Measurements from ENCODE around the gene GPS2.

- TF ChIP-seq CTCF (conservative IDR thresholded peaks at IDR 0.05; ENCODE audit: low read depth in 2 of 2) = peak; percentile 12 to 21; a peak in 2 of 4 replicates
- no peak for TF ChIP-seq EZH2phosphoT487 (IDR thresholded peaks at IDR 0.05; ENCODE audit: unreplicated experiment)
- TF ChIP-seq REST (IDR thresholded peaks at IDR 0.05; ENCODE audit: unreplicated experiment) = no peak
- no peak for TF ChIP-seq EZH2 (IDR thresholded peaks at IDR 0.05; ENCODE audit: low read depth, unreplicated experiment)
- no peak for TF ChIP-seq ETS1 (IDR thresholded peaks at IDR 0.05)
- no peak for TF ChIP-seq POLR2AphosphoS5 (IDR thresholded peaks at IDR 0.05; ENCODE audit: low read depth)
- TF ChIP-seq JUNB (IDR thresholded peaks at IDR 0.05; ENCODE audit: unreplicated experiment) = no peak
- no peak for TF ChIP-seq ZNF462 (CRISPR knock-in tag; IDR thresholded peaks at IDR 0.05)
- TF ChIP-seq ZNF114 (CRISPR knock-in tag; IDR thresholded peaks at IDR 0.05) = no peak
- no peak for TF ChIP-seq STAT1 (IDR thresholded peaks at IDR 0.05; ENCODE audit: unreplicated experiment)
- no peak for TF ChIP-seq ZNF331 (CRISPR knock-in tag; IDR thresholded peaks at IDR 0.05; ENCODE audit: low read depth)
- TF ChIP-seq CREB1 (CRISPR knock-in tag; IDR thresholded peaks at IDR 0.05; ENCODE audit: low read depth) = no peak
- no peak for TF ChIP-seq NANOG (IDR thresholded peaks at IDR 0.05; ENCODE audit: borderline replicate concordance)
These were observed 19.7 kb downstream of the GPS2 start for GRCh38 chr17:7295230-7296180.
